Middle frontal gyrus (tissue), 1 donor: ENCODE measurements around the gene STH.

ENCODE experiments used
- DNase-seq: peaks from one replicate; pipeline ENCODE4 v3.0.0-alpha.2; 2015; ENCODE audit warnings: low spot score; ENCODE audit errors: extremely low spot score

STH gene

DNA sequence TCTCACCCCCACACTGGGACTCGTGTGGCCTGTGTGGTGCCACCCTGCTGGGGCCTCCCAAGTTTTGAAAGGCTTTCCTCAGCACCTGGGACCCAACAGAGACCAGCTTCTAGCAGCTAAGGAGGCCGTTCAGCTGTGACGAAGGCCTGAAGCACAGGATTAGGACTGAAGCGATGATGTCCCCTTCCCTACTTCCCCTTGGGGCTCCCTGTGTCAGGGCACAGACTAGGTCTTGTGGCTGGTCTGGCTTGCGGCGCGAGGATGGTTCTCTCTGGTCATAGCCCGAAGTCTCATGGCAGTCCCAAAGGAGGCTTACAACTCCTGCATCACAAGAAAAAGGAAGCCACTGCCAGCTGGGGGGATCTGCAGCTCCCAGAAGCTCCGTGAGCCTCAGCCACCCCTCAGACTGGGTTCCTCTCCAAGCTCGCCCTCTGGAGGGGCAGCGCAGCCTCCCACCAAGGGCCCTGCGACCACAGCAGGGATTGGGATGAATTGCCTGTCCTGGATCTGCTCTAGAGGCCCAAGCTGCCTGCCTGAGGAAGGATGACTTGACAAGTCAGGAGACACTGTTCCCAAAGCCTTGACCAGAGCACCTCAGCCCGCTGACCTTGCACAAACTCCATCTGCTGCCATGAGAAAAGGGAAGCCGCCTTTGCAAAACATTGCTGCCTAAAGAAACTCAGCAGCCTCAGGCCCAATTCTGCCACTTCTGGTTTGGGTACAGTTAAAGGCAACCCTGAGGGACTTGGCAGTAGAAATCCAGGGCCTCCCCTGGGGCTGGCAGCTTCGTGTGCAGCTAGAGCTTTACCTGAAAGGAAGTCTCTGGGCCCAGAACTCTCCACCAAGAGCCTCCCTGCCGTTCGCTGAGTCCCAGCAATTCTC is 27.4 kb downstream of the STH start:
- no peak for DNase-seq

DNA sequence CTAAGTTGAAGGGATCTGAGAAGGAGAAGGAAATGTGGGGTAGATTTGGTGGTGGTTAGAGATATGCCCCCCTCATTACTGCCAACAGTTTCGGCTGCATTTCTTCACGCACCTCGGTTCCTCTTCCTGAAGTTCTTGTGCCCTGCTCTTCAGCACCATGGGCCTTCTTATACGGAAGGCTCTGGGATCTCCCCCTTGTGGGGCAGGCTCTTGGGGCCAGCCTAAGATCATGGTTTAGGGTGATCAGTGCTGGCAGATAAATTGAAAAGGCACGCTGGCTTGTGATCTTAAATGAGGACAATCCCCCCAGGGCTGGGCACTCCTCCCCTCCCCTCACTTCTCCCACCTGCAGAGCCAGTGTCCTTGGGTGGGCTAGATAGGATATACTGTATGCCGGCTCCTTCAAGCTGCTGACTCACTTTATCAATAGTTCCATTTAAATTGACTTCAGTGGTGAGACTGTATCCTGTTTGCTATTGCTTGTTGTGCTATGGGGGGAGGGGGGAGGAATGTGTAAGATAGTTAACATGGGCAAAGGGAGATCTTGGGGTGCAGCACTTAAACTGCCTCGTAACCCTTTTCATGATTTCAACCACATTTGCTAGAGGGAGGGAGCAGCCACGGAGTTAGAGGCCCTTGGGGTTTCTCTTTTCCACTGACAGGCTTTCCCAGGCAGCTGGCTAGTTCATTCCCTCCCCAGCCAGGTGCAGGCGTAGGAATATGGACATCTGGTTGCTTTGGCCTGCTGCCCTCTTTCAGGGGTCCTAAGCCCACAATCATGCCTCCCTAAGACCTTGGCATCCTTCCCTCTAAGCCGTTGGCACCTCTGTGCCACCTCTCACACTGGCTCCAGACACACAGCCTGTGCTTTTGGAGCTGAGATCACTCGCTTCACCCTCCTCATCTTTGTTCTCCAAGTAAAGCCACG is 28.3 kb downstream of the STH start:
- DNase-seq = no peak

DNA sequence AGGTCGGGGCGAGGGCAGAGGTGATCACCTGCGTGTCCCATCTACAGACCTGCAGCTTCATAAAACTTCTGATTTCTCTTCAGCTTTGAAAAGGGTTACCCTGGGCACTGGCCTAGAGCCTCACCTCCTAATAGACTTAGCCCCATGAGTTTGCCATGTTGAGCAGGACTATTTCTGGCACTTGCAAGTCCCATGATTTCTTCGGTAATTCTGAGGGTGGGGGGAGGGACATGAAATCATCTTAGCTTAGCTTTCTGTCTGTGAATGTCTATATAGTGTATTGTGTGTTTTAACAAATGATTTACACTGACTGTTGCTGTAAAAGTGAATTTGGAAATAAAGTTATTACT is 28.9 kb downstream of the STH start:
- DNase-seq = no peak

DNA sequence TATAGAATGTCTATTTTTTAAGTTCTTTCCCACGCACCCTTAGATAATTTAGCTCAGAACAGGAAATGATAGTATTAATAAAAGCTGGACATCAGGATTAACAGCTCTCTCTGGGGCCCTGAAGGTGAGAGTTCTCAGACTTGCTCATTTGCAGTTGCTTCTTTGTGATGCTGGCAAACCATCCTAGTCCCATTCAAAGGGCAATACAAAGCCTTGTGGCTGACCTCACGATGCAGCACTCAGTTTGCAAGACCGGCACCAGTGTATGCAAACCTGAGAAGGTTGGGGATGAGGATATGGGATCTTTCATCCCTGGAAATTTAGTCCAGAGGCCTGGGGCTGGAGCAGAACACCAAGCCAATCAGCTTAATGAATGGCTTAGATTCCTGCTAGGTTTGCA is 29.3 kb downstream of the STH start:
- DNase-seq = no peak

DNA sequence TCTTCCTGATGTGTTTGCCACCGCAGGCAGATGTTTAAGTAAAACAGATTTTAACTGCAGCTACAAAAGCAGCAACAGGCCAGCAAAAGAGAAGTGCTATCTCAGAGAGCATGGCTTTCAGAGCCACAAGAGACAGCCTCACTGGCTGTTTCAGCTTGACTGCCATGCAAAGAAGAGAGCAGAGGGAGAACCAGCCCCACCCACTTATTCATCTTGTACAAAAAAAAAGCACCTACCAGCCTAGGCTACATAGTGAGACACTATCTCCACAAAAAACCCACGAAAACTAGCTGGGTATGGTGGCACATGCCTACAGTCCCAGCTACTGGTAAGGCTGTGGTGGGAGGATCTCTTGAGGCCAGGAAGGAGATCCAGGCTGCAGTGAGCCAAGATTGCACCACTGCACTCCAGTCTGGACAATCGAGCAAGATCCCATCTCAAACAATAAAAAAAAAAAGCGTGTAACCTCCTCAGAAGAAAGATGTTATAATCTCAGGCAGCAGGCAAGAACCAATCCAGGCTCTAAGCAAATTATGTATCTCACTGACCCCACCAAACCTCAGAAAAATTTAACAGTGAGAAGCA is 30.0 kb downstream of the STH start:
- no peak for DNase-seq

DNA sequence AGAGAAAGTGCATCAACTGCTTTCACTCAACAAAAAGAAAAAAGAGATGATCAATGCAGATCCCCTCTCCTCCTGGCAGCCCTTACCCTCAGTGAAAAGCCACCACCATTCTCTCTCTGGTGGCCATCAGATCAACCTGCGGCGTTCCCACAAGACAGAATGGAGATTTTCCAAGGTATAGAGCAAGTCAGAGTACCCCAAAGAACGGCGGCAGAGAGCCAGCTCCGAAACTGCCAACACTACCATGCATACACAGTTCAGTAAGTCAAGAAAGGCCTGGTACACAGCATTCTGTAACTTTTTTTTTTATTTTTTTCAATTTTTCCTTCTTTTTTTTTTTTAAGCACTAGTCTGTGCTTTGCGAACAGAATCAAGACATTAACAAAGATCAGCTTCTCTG is 30.6 kb downstream of the STH start:
- no peak for DNase-seq

DNA sequence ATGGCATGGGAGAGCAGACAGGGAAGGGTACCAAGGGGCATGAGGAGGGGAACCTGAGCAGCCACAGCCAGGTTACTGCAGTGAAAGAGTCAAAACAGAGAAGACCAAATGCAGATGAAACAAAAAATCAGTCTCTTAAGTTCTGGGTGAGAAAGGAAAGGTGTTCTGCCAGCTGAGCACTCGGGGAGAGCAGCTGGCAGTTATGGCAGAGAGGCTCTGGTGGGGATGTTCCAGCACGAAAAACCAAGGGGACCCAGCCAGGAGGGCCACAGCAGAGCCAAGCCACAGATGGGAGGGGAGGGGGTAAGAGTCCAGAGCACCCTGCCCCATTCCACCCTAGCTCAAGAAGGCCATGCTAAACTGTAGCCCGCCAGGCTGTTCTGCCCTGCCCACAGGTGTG is 31.7 kb downstream of the STH start:
- DNase-seq = no peak

DNA sequence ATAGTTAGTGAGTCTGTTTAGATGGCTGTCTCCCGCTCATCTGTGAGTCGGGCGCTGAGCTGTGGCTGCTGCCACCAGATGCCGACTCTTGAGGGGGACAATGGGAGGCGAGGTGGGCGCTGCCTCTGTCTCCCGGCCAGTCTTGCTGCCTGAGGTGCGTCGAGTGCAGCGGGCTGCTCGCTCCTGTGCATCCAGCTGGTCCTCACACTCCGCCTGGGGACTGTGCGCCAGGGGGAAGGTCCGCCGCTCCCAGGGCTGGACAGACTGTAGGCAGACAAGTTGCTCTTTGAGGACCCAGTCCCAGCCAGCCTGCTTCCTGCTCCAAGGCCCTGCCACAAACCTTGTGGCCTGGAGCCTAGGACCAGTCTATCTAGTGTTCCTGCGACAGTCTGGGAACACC is 32.4 kb downstream of the STH start:
- DNase-seq = no peak

DNA sequence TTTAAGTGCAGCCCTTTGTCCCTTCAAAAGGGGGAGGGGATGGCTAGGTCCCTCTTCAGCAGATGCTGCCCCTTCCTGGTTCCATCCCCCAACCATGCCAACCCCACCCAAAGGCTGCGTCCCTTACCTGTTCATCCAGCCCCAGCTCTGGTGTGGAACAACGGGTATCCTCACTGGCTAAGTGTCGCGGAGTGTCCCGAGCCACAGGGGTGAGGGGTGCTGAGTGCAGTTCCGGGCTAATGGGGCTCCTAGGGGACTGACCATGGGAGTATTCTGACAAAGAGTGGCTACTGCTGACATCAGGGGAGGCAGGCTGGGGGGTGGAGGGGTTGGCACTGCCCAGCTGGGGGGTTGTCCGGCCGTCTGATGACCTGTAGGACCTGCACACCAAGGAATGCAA is 32.9 kb downstream of the STH start:
- DNase-seq = no peak

DNA sequence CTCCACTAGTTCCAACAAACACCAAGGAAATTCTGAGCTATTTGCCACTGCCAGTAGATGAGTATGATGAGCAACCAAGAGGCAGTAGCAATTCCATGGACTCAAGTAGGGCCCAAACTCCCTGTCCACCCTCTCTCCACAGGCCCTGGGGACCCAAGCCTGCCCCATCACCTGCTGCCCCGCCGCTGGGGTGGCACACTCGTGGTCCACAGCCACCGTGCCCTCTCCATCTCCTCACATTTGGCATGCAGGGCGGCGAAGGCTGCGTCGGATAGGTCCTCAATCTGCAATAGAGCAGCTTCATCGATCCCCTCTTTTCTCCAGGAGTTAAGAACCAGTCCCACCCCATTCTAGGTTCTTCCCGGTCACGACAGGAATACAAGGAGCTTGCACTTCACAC is 33.9 kb downstream of the STH start:
- no peak for DNase-seq

DNA sequence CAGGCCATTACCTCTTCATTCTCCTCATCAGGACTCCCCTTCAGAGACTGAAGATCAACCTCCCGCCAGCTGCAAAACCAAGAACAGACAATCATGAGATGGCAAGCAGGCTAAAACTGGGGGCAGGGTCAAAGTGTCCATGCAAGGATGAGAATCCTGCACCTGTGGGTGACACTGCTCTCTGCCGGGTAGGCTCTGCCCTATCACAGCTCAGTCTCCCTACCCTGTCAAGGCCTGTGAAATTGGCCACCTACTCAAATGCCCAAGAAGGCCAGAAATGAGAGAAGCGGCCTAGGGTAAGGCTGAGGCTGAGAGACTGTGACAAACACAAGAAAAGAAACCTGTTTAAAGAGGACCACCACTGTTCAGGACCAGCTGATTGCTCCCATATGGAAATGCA is 34.3 kb downstream of the STH start:
- DNase-seq = no peak

DNA sequence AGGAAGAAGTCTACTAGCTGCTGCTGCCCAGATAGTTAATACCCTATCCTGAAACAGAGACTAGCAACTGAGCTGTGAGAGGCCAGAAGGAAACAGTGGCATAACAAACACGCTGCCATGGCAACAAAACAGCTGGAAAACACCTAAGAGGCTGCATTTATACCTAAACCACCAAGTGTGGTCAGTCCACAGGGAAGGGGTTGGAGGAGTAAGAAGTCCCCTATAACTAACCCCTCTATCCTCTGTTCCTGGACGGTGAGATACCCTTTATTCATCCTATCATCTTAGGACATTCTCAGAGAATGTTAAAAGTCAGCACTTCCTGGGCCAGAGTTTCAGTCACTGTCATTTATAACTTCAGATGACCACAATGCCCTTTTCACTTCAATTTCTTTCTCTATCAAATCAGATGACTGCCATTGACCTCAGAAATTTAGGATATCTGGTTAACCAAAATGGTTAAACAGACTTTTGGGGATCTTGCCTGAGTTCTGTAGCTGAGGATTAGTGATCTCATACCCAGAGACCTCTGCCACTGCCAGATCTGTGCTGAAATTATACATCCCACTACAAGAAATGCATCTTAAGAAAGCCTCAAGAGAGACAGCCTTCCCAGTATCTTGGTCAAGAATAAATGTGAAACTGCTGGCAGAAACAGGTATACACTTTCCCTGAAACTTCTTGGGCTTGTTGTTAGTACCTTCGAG is 36.2 kb downstream of the STH start:
- DNase-seq = no peak

DNA sequence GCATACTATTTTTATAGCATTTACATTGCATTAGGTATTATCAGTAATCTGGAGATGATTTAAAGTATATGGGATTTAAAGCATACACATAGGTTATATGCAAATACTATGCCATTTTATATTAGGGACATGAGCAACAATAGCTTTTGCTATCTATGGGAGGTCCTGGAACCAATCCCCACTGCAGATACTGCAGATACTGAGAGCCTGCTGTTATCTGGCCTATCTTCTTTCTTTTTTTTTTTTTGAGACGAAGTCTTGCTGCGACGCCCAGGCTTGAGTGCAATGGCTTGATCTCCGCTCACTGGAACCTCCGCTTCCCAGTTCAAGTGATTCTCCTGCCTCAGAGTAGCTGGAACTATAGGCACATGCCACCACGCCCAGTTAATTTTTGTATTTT is 37.4 kb downstream of the STH start:
- no peak for DNase-seq

DNA sequence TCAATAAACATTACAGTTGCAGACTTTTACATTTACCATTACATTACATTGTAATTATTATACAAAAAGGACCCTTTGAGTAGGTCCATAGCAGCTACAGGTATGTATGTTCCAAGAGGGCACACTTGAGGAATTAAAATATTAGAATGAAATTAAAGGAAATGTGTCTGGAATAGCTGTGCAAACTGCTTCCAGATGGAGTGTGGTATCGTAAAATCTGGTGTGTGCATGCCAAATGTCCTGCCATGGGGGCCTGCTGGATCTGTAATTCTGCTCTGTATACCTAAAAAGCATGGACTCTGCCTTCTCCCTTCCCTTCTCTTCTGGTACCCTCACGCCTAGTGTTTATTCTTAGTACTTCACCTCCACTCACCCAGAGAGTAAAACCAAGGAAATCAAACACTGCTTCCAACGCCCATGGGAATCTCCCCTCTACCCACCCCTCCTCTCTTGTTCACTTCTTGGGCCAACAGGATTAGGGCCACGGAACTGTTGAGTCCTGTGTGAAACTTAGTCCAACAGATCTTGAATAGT is 38.7 kb downstream of the STH start:
- no peak for DNase-seq

DNA sequence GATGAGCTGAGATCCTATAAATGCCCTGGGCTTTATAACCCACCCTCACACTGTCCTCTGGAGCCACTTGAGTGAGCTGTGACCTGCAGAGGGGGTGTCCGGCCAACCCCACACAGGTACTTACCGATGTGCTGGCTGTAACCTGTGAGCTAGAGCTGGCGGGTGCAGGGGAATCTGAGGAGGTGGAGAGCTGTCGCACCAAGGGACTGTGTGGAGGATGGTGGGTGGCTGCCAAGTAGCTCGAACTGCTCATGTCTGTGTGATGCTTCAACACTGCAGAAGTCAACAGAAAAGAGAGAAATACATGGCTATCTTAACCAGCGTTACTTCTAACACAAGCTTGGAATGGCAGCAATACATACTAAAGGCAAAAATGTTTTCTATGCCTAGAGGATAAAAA is 39.4 kb downstream of the STH start:
- peak; percentile 28 for DNase-seq

DNA sequence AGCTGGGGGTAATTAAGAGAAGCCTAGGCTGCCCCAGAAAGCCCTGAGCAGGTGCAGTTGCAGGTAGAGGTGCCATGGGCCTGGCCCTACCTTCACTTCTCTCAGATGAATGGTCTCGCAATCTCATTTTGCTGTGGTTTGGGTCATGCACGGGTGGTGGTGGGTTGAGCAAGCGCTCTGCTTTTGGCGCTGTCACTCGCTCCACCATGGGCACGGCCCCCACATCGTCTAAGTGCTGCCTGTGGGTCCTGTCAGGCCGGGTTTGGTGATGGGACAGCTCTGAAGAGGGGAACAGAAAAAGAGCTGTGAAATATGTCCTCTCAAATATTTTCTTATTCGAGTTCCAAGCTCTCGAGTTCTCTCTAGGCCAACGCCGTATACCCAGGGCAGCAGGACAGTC is 39.9 kb downstream of the STH start:
- DNase-seq = no peak

DNA sequence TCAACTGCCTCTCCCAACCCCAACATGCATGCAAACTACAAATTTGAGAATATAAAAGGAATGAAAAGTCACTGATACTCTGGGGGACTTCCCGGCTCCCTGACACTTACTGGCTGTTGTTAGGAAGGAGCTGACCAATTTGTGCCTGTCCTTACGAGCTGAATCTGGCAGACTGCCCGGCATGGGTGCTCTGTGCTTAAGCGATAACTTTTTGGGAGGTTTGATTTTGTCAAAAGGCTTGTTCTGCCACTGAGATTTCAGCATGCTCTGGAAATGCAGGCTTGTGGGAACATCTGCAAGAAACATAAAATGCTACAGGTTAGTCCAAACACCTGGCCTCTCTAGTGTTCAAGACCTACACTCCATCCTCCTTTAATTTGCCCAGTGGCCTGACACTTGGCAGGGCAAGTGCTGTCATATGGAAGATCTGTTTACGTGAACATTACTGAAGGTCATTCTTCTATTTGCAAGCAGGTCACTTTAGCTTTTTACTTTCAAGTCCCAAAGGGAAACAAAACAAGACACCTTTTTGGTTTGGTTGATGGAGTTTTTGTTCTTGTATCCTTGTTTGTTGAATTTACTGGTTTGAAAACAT is 40.6 kb downstream of the STH start:
- DNase-seq = no peak

DNA sequence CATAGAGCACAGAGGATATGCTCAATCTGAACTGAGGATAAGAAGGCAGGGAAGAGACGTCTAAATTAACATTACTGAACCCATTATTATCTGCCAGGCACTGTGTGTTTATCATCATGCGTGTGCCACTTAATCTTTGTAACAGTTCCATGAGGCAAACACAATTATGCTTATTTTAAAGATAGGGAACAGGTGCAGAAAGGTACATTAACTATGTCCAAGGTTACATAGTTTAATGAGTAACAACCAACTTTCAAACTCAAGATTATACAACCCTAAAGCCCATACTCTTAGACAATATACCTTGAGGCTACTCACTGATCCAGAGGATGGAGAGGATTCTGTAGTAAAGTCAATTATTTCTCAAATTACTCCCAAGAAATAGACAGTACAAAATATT is 43.2 kb downstream of the STH start:
- DNase-seq = no peak

DNA sequence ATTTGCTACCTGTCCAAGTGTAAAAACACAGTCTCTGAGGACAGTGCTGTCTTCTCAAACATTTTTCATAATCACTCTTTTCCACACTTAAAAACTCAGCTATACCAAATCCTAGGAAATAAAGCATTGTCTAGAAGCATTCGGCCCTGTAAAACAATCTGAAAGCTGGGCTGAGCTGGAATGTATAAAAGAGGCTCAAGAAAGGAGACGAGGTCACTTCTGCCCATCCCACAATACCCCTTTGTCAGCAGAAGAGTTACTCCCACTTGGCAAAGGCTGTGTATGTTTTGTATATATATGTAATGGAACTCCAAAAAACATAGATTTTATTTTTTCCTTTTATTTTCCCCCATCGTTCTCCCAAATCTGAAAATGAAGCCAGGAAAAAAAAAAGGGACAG is 43.9 kb downstream of the STH start:
- DNase-seq = no peak

DNA sequence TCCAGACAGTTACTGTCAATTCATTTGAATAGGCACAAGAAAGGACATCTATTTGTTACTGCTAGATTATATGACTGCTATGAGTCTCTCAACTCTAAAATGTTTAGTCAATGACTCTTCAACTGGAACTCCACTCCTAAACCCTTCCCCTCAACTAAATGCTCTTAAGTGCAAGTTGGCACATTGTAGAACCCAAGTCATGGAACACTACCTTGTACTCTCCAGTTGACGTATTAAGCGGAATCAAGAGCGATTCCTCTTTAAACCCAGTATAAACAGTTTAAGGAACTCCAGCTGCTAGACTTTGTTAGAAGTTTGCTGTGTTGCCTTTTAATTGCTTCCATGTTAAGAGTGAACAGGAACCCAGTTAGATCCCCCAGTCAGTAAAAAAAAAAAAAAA is 44.6 kb downstream of the STH start:
- DNase-seq = no peak
